Left lobe of liver (tissue), 2 donors: ENCODE measurements around the gene SOX21. TPM values are rescaled to one million over a fixed set of nuclear protein-coding genes. Genes with fewer than 3 reads are reported as not detected.
"Not testable (repeated sequence)": the region's sequence is repeated elsewhere in the genome, so short reads cannot be mapped to it uniquely, and the experiment has no call there.

Source experiments
- ATAC-seq: fragments of 200-7000 bp; cut with Tn5 transposase; one replicate; pipeline ENCODE4 v1.9.1; 2020; ENCODE audit warnings: mild to moderate bottlenecking, moderate library complexity
- DNase-seq: peaks from one replicate; pipeline ENCODE4 v3.0.0-alpha.2; 2020; ENCODE audit warnings: low spot score
- total RNA-seq: library from RNA; stranded (reverse); gene quantifications from one replicate; pipeline ENCODE4 v1.2.1, GENCODE V29; 2021
- donor health status: DM: no; HTN: no; CAD: no; lungs with moderate emphysema.
- donor health status: DM: no; HTN: yes; CAD: no.

The SOX21 gene
- total RNA-seq = not detected

- ATAC-seq (no peak), DNase-seq (no peak)
These were observed at the start of gene SOX21 for GRCh38 chr13:94712287-94712811. Gene SOX21, minus strand, starts transcription at chr13:94712545. Its CDS starts 496 bp downstream, at chr13:94712049.

GRCh38 chr13:94761407-94761806, 49.1 kb upstream of the SOX21 start:
- no peak for ATAC-seq
- no peak for DNase-seq

GRCh38 chr13:94759120-94759728, 46.9 kb upstream of the SOX21 start:
- ATAC-seq = no peak

GRCh38 chr13:94758436-94758960, 46.2 kb upstream of the SOX21 start:
- DNase-seq (no peak), ATAC-seq (no peak)

More at GRCh38 chr13:94759120-94759728, 46.9 kb upstream of the SOX21 start:
- no peak for DNase-seq

- no peak for DNase-seq
- no peak for ATAC-seq
These were observed 41.0 kb upstream of the SOX21 start for GRCh38 chr13:94753327-94753726.

GRCh38 chr13:94749162-94749561, 36.8 kb upstream of the SOX21 start:
- ATAC-seq = no peak
- no peak for DNase-seq

GRCh38 chr13:94739235-94739634, 26.9 kb upstream of the SOX21 start:
- DNase-seq (no peak), ATAC-seq (no peak)

GRCh38 chr13:94731028-94731427, 18.7 kb upstream of the SOX21 start:
- ATAC-seq (no peak), DNase-seq (no peak)

GRCh38 chr13:94729941-94730340, 17.6 kb upstream of the SOX21 start:
- DNase-seq = not testable (repeated sequence)

GRCh38 chr13:94726425-94726824, 14.1 kb upstream of the SOX21 start:
- no peak for ATAC-seq
- no peak for DNase-seq

More at GRCh38 chr13:94729941-94730340, 17.6 kb upstream of the SOX21 start:
- ATAC-seq = not testable (repeated sequence)

GRCh38 chr13:94722609-94723345, 10.4 kb upstream of the SOX21 start:
- DNase-seq = no peak
- no peak for ATAC-seq

GRCh38 chr13:94718697-94719096, 6.4 kb upstream of the SOX21 start:
- not testable (repeated sequence) for ATAC-seq, DNase-seq

- no peak for ATAC-seq
- DNase-seq = no peak
These were observed 5.6 kb upstream of the SOX21 start for GRCh38 chr13:94717916-94718315.

- no peak for ATAC-seq
- DNase-seq = no peak
These were observed 3.7 kb upstream of the SOX21 start for GRCh38 chr13:94716016-94716415.

GRCh38 chr13:94713561-94714182, 1.3 kb upstream of the SOX21 start:
- no peak for DNase-seq
- ATAC-seq = no peak

- DNase-seq (no peak), ATAC-seq (peak; percentile 55)
These were observed 641 bp upstream of the SOX21 start for GRCh38 chr13:94712812-94713560.

GRCh38 chr13:94711561-94712286, 621 bp downstream of the SOX21 start:
- DNase-seq (no peak), ATAC-seq (peak; percentile 14)

- DNase-seq (no peak), ATAC-seq (peak; percentile 58)
These were observed 1.3 kb downstream of the SOX21 start for GRCh38 chr13:94710881-94711560.

- no peak for ATAC-seq
These were observed 2.1 kb downstream of the SOX21 start for GRCh38 chr13:94710065-94710781.

More at GRCh38 chr13:94710065-94710781, 2.1 kb downstream of the SOX21 start:
- DNase-seq = no peak
